MCF 10A (cell line): ENCODE measurements around the gene CYB561D2. TPM values are rescaled to one million over a fixed set of nuclear protein-coding genes. Genes with fewer than 3 reads are reported as not detected.

Experiments
- BruUV-seq: library from RNA; stranded (reverse); fragments of 400-500 nt; replicated peaks from 2 replicates; lab custom pipeline; 2021; lab: Mats Ljungman, UMichigan
- CTCF ChIA-PET: fragments of 300-600 bp; sonication (Branson Sonifier 250); formaldehyde crosslinking; extraction: SDS; loops from one replicate; lab custom pipeline; 2021; ENCODE audit warnings: antibody characterized with exemption, inconsistent platforms; lab: Yijun Ruan, JAX
- POLR2A ChIA-PET: fragments of 300-600, 350-650 bp; sonication (Branson Sonifier 250); formaldehyde crosslinking; extraction: SDS; loops from one replicate; lab custom pipeline; 2020; ENCODE audit warnings: antibody characterized with exemption, inconsistent platforms; lab: Yijun Ruan, JAX
- DNase-seq: peaks from one replicate; pipeline ENCODE4 v3.0.0-alpha.2; 2018; ENCODE audit not compliant: unreplicated experiment
- H3K27ac Mint-ChIP-seq: one replicate; pipeline ENCODE4 v1.8.0; 2022; ENCODE audit warnings: mild to moderate bottlenecking, low read depth, mixed read lengths; ENCODE audit not compliant: unreplicated experiment
- H3K27me3 Mint-ChIP-seq: one replicate; pipeline ENCODE4 v1.8.0; 2022; ENCODE audit warnings: mixed read lengths; ENCODE audit not compliant: insufficient read depth, unreplicated experiment
- H3K36me3 Mint-ChIP-seq: one replicate; pipeline ENCODE4 v1.8.0; 2022; ENCODE audit warnings: mild to moderate bottlenecking, moderate library complexity, mixed read lengths; ENCODE audit not compliant: insufficient read depth, unreplicated experiment
- H3K4me1 Mint-ChIP-seq: one replicate; pipeline ENCODE4 v1.8.0; 2022; ENCODE audit warnings: mixed read lengths; ENCODE audit not compliant: insufficient read depth, unreplicated experiment
- H3K4me3 Mint-ChIP-seq: one replicate; pipeline ENCODE4 v1.8.0; 2022; ENCODE audit warnings: mild to moderate bottlenecking, moderate library complexity, mixed read lengths; ENCODE audit not compliant: unreplicated experiment
- H3K9me3 Mint-ChIP-seq: one replicate; pipeline ENCODE4 v1.8.0; 2022; ENCODE audit warnings: mixed read lengths; ENCODE audit not compliant: unreplicated experiment
- CTCF ChIP-seq: fragments of 200-600 bp; IDR thresholded peaks from one replicate; pipeline ENCODE4 v1.8.0; 2022; ENCODE audit warnings: antibody characterized with exemption, mild to moderate bottlenecking; ENCODE audit not compliant: unreplicated experiment
- intact Hi-C: fragments of 100-400 bp; cut with micrococcal nuclease; formaldehyde crosslinking; loops from 2 replicates; pipeline ENCODE4 v1.14.1; 2022
- total RNA-seq: library from RNA; stranded (reverse); gene quantifications from 2 replicates; pipeline ENCODE4 v1.2.3, GENCODE V29; 2022

CYB561D2 gene
- total RNA-seq, 1 experiment from 2014 or later = 24.1 TPM

- Mint-ChIP-seq H3K9me3 (no peaks in the 10 kb centered on the region), H3K36me3 (peaks cover 6% of the 10 kb centered on the region), H3K27me3 (no peaks in the 10 kb centered on the region), H3K4me3 (peak overlapping the region; percentile 59), H3K4me1 (peaks cover 22% of the 10 kb centered on the region), H3K27ac (no peak overlapping the region)
- no TSS peak for BruUV-seq
- POLR2A ChIA-PET = interaction anchor here (0.6 to 1.6 kb wide), 6 partner anchors 8 to 163 kb away, joined by 3 to 7 read pairs (median 4); partner anchors contain the start of gene IFRD2
- no peak for TF ChIP-seq CTCF
- CTCF ChIA-PET = interaction anchor here (0.7 to 1.3 kb wide), 5 partner anchors 9 to 21 kb away, joined by 3 to 6 read pairs (median 3); partner anchors contain the start of genes HYAL3, NAA80 and TUSC2
- DNase-seq = no peak
- intact Hi-C loops = no loop called here
Observed at GRCh38 chr3:50319181-50319893, 31.3 kb upstream of the CYB561D2 start.

- ChIA-PET POLR2A (interaction anchor here (0.6 to 5.0 kb wide), 8 partner anchors 9 to 164 kb away, joined by 3 to 25 read pairs (median 4); partner anchors contain the start of genes HYAL3, IFRD2 and NAA80), CTCF (interaction anchor here (0.7 to 1.3 kb wide), 3 partner anchors 11 to 21 kb away, joined by 3 to 4 read pairs (median 3); partner anchors contain the start of genes HYAL3 and NAA80)
- H3K4me1 Mint-ChIP-seq = peaks cover 22% of the 10 kb centered on the region
- no peak for DNase-seq
- no peak for TF ChIP-seq CTCF
- BruUV-seq = TSS peak; percentile 23
- no peaks in the 10 kb centered on the region for H3K27me3 Mint-ChIP-seq
- peaks cover 6% of the 10 kb centered on the region for H3K36me3 Mint-ChIP-seq
- no peaks in the 10 kb centered on the region for H3K9me3 Mint-ChIP-seq
- peak overlapping the region; percentile 98 for H3K27ac Mint-ChIP-seq
- peak overlapping the region; percentile 80 for H3K4me3 Mint-ChIP-seq
- intact Hi-C loops = no loop called here
Observed at GRCh38 chr3:50319894-50320625, 30.6 kb upstream of the CYB561D2 start.

- no TSS peak for BruUV-seq
- TF ChIP-seq CTCF = no peak
- ChIA-PET POLR2A (interaction anchor here (0.6 to 5.0 kb wide), 6 partner anchors 11 to 29 kb away, joined by 3 to 25 read pairs (median 8); partner anchors contain the start of genes HYAL3, IFRD2 and NAA80), CTCF (interaction anchor here (0.6 to 1.3 kb wide), 5 partner anchors 14 to 1179 kb away, joined by 3 to 4 read pairs (median 3); no protein-coding TSS in a partner anchor)
- Mint-ChIP-seq H3K4me1 (peaks cover 22% of the 10 kb centered on the region), H3K4me3 (peak overlapping the region; percentile 80), H3K27ac (peak overlapping the region; percentile 98), H3K27me3 (no peaks in the 10 kb centered on the region), H3K9me3 (no peaks in the 10 kb centered on the region), H3K36me3 (peaks cover 6% of the 10 kb centered on the region)
- peak; percentile 68 for DNase-seq
- intact Hi-C loops = loop anchor here (1.0 kb wide), 1 partner anchor 22 kb away; the partner anchor contains the start of genes HYAL3 and NAA80
Observed at GRCh38 chr3:50320853-50321335, 29.8 kb upstream of the CYB561D2 start.
